ENCODE measurements around the gene TIE1. TPM values are rescaled to one million over a fixed set of nuclear protein-coding genes. Genes with fewer than 3 reads are reported as not detected.

Gene TIE1
- total RNA-seq, 2 experiments from 2014 or later: 0.15 to 0.66 TPM

- ChIA-PET POLR2A (interaction anchor here (0.5 to 1.1 kb wide), 4 partner anchors 24 to 990 kb away, joined by 3 to 5 read pairs (median 4); no protein-coding TSS in a partner anchor), CTCF (ENCODE audit: unreplicated experiment) (interaction anchor here (0.6 kb wide), 1 partner anchor 220 kb away, joined by 7 read pairs; no protein-coding TSS in a partner anchor)
- BruUV-seq (replicated peaks): no TSS peak
- H3K36me3 ChIP-seq (ENCODE audit: insufficient read depth, low read length): no peaks in the 10 kb centered on the region
- intact Hi-C loops (cut with micrococcal nuclease; ENCODE audit: unreplicated experiment): no loop called here
- H3K79me2 ChIP-seq (ENCODE audit: insufficient read depth, low read depth, low read length): no peaks in the 10 kb centered on the region
- TF ChIP-seq, protein P1, sequence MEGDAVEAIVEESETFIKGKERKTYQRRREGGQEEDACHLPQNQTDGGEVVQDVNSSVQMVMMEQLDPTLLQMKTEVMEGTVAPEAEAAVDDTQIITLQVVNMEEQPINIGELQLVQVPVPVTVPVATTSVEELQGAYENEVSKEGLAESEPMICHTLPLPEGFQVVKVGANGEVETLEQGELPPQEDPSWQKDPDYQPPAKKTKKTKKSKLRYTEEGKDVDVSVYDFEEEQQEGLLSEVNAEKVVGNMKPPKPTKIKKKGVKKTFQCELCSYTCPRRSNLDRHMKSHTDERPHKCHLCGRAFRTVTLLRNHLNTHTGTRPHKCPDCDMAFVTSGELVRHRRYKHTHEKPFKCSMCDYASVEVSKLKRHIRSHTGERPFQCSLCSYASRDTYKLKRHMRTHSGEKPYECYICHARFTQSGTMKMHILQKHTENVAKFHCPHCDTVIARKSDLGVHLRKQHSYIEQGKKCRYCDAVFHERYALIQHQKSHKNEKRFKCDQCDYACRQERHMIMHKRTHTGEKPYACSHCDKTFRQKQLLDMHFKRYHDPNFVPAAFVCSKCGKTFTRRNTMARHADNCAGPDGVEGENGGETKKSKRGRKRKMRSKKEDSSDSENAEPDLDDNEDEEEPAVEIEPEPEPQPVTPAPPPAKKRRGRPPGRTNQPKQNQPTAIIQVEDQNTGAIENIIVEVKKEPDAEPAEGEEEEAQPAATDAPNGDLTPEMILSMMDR (conservative IDR thresholded peaks at IDR 0.05; ENCODE audit: low read length): no peak
- no peak for TF ChIP-seq EZH2phosphoT487 (IDR thresholded peaks at IDR 0.05; ENCODE audit: borderline replicate concordance, low read depth, low read length)
- peaks cover 20% of the 10 kb centered on the region for H3K9me3 ChIP-seq (ENCODE audit: low read length)
- H2AFZ ChIP-seq (ENCODE audit: low read length): no peak overlapping the region
- H3K4me2 ChIP-seq (ENCODE audit: low read length): no peak overlapping the region
- H3K27ac ChIP-seq (ENCODE audit: low read depth, low read length, poor library complexity, severe bottlenecking): no peak overlapping the region
- no peak overlapping the region for H3K4me3 ChIP-seq (ENCODE audit: low read depth, low read length, poor library complexity, severe bottlenecking)
- no peaks in the 10 kb centered on the region for H3K9me2 ChIP-seq (ENCODE audit: insufficient read depth, low read length)
- no peak for DNase-seq (ENCODE audit: low spot score)
- no peaks in the 10 kb centered on the region for H4K20me1 ChIP-seq (ENCODE audit: insufficient read depth, low read length)
- H3K4me1 ChIP-seq (ENCODE audit: insufficient read depth, low read length, poor library complexity, severe bottlenecking): no peaks in the 10 kb centered on the region
Observed at GRCh38 chr1:43329995-43330751, 29.4 kb downstream of the TIE1 start.

- H3K9me2 ChIP-seq (ENCODE audit: insufficient read depth, low read length): no peaks in the 10 kb centered on the region
- no TSS peak for BruUV-seq (replicated peaks)
- no peaks in the 10 kb centered on the region for H3K79me2 ChIP-seq (ENCODE audit: insufficient read depth, low read depth, low read length)
- no peak for DNase-seq (ENCODE audit: low spot score)
- H3K4me2 ChIP-seq (ENCODE audit: low read length): no peak overlapping the region
- POLR2A ChIA-PET: interaction anchor here (0.6 kb wide), 1 partner anchor 122 kb away, joined by 3 read pairs; the partner anchor contains the start of gene HYI
- no peak overlapping the region for H3K27ac ChIP-seq (ENCODE audit: low read depth, low read length, poor library complexity, severe bottlenecking)
- CTCF ChIA-PET (ENCODE audit: unreplicated experiment): no interaction called here
- H3K4me3 ChIP-seq (ENCODE audit: low read depth, low read length, poor library complexity, severe bottlenecking): no peak overlapping the region
- no peaks in the 10 kb centered on the region for H3K36me3 ChIP-seq (ENCODE audit: insufficient read depth, low read length)
- H3K4me1 ChIP-seq (ENCODE audit: insufficient read depth, low read length, poor library complexity, severe bottlenecking): no peaks in the 10 kb centered on the region
- intact Hi-C loops (cut with micrococcal nuclease; ENCODE audit: unreplicated experiment): no loop called here
- H2AFZ ChIP-seq (ENCODE audit: low read length): no peak overlapping the region
- H3K9me3 ChIP-seq (ENCODE audit: low read length): peaks cover 10% of the 10 kb centered on the region; the same call in 1 of the 2 replicates
- H4K20me1 ChIP-seq (ENCODE audit: insufficient read depth, low read length): no peaks in the 10 kb centered on the region
- TF ChIP-seq, protein P1 (conservative IDR thresholded peaks at IDR 0.05; ENCODE audit: low read length): no peak
- TF ChIP-seq EZH2phosphoT487 (IDR thresholded peaks at IDR 0.05; ENCODE audit: borderline replicate concordance, low read depth, low read length): no peak
Observed at GRCh38 chr1:43331688-43332087, 30.9 kb downstream of the TIE1 start.
